Neural cell (in vitro differentiated cells): ENCODE measurements around the gene FCGBP. TPM values are rescaled to one million over a fixed set of nuclear protein-coding genes. Genes with fewer than 3 reads are reported as not detected.

Source experiments
- H2AFZ ChIP-seq: fragments of 200-600, 300-800 bp; sonication (generic), shearing (Covaris generic); 2 replicates; pipeline ENCODE4 v1.6.0; 2014; ENCODE audit warnings: low read depth, mild to moderate bottlenecking, antibody characterized with exemption, low read length, moderate library complexity
- H3F3A ChIP-seq: fragments of 200-600 bp; shearing (Covaris generic); 2 replicates; pipeline ENCODE4 v1.6.1; 2016; ENCODE audit warnings: mild to moderate bottlenecking, moderate library complexity, mixed read lengths, antibody characterized with exemption, low read length; ENCODE audit not compliant: insufficient read depth, poor library complexity, severe bottlenecking
- H3K27ac ChIP-seq: fragments of 200-600, 300-800 bp; sonication (generic), shearing (Covaris generic); 2 replicates; pipeline ENCODE4 v1.5.1; 2014; ENCODE audit warnings: mild to moderate bottlenecking, low read length, moderate library complexity
- H3K27me3 ChIP-seq: fragments of 300-800, 200-600 bp; sonication (generic), shearing (Covaris generic); 2 replicates; pipeline ENCODE4 v1.6.0; 2014; ENCODE audit warnings: mild to moderate bottlenecking, low read depth, low read length, moderate library complexity; ENCODE audit not compliant: insufficient read depth
- H3K36me3 ChIP-seq: fragments of 300-800, 200-600 bp; sonication (generic), shearing (Covaris generic); 2 replicates; pipeline ENCODE4 v1.5.1; 2014; ENCODE audit warnings: mild to moderate bottlenecking, antibody characterized with exemption, low read length, moderate library complexity; ENCODE audit not compliant: insufficient read depth
- H3K4me2 ChIP-seq: fragments of 300-800, 200-600 bp; sonication (generic), shearing (Covaris generic); 2 replicates; pipeline ENCODE4 v1.6.0; 2014; ENCODE audit warnings: mild to moderate bottlenecking, low read length
- H3K4me3 ChIP-seq: fragments of 300-800, 200-600 bp; sonication (generic), shearing (Covaris generic); 2 replicates; pipeline ENCODE4 v1.5.1; 2014; ENCODE audit warnings: mild to moderate bottlenecking, low read length, moderate library complexity
- H3K79me2 ChIP-seq: fragments of 200-600 bp; shearing (Covaris generic); replicated peaks from 2 replicates; pipeline ENCODE4 v1.6.0; 2014; ENCODE audit warnings: mild to moderate bottlenecking, low read length, moderate library complexity; ENCODE audit not compliant: insufficient read depth
- H3K9ac ChIP-seq: fragments of 300-800, 200-600 bp; sonication (generic), shearing (Covaris generic); 2 replicates; pipeline ENCODE4 v1.6.1; 2016; ENCODE audit warnings: mild to moderate bottlenecking, low read length, mixed read lengths
- H3K9me2 ChIP-seq: fragments of 200-600 bp; shearing (Covaris generic); 2 replicates; pipeline ENCODE4 v1.6.1; 2016; ENCODE audit warnings: mild to moderate bottlenecking, low read length, mixed read lengths; ENCODE audit not compliant: insufficient read depth
- H3K9me3 ChIP-seq: fragments of 200-600, 300-800 bp; sonication (generic), shearing (Covaris generic); 2 replicates; pipeline ENCODE4 v1.6.1; 2016; ENCODE audit warnings: mild to moderate bottlenecking, mixed run types, low read length, moderate library complexity, mixed read lengths
- H4K20me1 ChIP-seq: fragments of 200-600 bp; shearing (Covaris generic); 2 replicates; pipeline ENCODE4 v1.6.1; 2016; ENCODE audit warnings: mild to moderate bottlenecking, mixed run types; ENCODE audit not compliant: insufficient read depth
- EP300 ChIP-seq: fragments of 450-650 bp; conservative IDR thresholded peaks from 2 replicates; pipeline ENCODE4 v1.6.1; 2014; ENCODE audit warnings: antibody characterized with exemption, mild to moderate bottlenecking, moderate library complexity; ENCODE audit not compliant: poor library complexity, severe bottlenecking
- EZH2 ChIP-seq: fragments of 200-600, 300-800 bp; shearing (Covaris generic), sonication (generic); IDR thresholded peaks from 2 replicates; pipeline ENCODE4 v1.6.1; 2014; ENCODE audit warnings: antibody characterized with exemption, low read length, borderline replicate concordance, mild to moderate bottlenecking; ENCODE audit not compliant: insufficient read depth, poor library complexity, severe bottlenecking
- MXI1 ChIP-seq: fragments of 450-650 bp; conservative IDR thresholded peaks from 2 replicates; pipeline ENCODE4 v1.6.1; 2014; ENCODE audit warnings: antibody characterized with exemption, mild to moderate bottlenecking; ENCODE audit not compliant: poor library complexity, severe bottlenecking
- POLR2AphosphoS5 ChIP-seq: IDR thresholded peaks from 2 replicates; pipeline ENCODE4 v1.6.1; 2012
- RAD21 ChIP-seq: fragments of 450-650 bp; conservative IDR thresholded peaks from 2 replicates; pipeline ENCODE4 v1.6.1; 2014; ENCODE audit warnings: antibody characterized with exemption, mild to moderate bottlenecking, moderate library complexity
- SMC3 ChIP-seq: fragments of 450-650 bp; conservative IDR thresholded peaks from 2 replicates; pipeline ENCODE4 v1.6.1; 2014; ENCODE audit warnings: antibody characterized with exemption, mild to moderate bottlenecking, moderate library complexity; ENCODE audit not compliant: poor library complexity
- TAF1 ChIP-seq: IDR thresholded peaks from 2 replicates; pipeline ENCODE4 v1.6.1; 2012; ENCODE audit warnings: low read depth
- polyA plus RNA-seq: library from polyadenylated mRNA; depleted of rRNA; stranded (reverse); fragments of >200 nt; gene quantifications from 2 replicates; pipeline ENCODE4 v1.2.3, GENCODE V29; 2014
- TF ChIP-seq, protein P1 (sequence below): fragments of 450-650 bp; IDR thresholded peaks from 2 replicates; pipeline ENCODE4 v1.5.1; 2014; ENCODE audit warnings: antibody characterized with exemption, mild to moderate bottlenecking, moderate library complexity; ENCODE audit not compliant: poor library complexity, severe bottlenecking
- TF ChIP-seq, protein P2 (sequence below): IDR thresholded peaks from 2 replicates; pipeline ENCODE4 v1.6.1; 2012; ENCODE audit warnings: borderline replicate concordance

Gene FCGBP
- polyA plus RNA-seq, 1 donor from 2014 or later = 0.26 TPM

DNA sequence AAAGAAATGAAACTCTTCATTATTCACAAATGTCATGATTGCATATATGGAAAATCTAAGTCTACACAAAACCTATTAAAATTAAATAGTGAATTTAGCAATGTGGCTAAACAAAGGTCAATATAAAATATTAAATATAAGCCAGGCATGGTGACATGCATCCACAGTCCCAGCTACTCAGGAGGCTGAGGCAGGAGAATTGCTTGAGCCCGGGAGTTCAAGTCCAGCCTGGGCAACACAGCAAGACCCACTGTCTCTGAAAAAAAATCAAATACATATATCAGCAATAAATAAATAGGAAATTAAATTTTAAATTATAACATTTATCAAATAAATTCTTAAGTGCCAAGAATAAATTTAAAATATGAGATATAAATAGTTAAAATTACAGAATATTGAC lies 48.4 kb upstream of the FCGBP start:
- no peaks in the 10 kb centered on the region for H3F3A ChIP-seq
- H3K4me2 ChIP-seq = no peak overlapping the region
- H3K36me3 ChIP-seq = no peaks in the 10 kb centered on the region
- H3K27ac ChIP-seq = no peak overlapping the region
- no peaks in the 10 kb centered on the region for H3K27me3 ChIP-seq
- no peak overlapping the region for H3K4me3 ChIP-seq
- peaks cover 6% of the 10 kb centered on the region for H3K9me3 ChIP-seq
- H4K20me1 ChIP-seq = no peaks in the 10 kb centered on the region
- TF ChIP-seq EP300 (no peak), POLR2AphosphoS5 (no peak), MXI1 (no peak), TAF1 (no peak), SMC3 (no peak), RAD21 (no peak)
- TF ChIP-seq, protein P1, sequence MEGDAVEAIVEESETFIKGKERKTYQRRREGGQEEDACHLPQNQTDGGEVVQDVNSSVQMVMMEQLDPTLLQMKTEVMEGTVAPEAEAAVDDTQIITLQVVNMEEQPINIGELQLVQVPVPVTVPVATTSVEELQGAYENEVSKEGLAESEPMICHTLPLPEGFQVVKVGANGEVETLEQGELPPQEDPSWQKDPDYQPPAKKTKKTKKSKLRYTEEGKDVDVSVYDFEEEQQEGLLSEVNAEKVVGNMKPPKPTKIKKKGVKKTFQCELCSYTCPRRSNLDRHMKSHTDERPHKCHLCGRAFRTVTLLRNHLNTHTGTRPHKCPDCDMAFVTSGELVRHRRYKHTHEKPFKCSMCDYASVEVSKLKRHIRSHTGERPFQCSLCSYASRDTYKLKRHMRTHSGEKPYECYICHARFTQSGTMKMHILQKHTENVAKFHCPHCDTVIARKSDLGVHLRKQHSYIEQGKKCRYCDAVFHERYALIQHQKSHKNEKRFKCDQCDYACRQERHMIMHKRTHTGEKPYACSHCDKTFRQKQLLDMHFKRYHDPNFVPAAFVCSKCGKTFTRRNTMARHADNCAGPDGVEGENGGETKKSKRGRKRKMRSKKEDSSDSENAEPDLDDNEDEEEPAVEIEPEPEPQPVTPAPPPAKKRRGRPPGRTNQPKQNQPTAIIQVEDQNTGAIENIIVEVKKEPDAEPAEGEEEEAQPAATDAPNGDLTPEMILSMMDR = no peak
- no peak overlapping the region for H3K9ac ChIP-seq
- H2AFZ ChIP-seq = no peak overlapping the region
- no peaks in the 10 kb centered on the region for H3K9me2 ChIP-seq
- H3K79me2 ChIP-seq = peaks cover 8% of the 10 kb centered on the region

DNA sequence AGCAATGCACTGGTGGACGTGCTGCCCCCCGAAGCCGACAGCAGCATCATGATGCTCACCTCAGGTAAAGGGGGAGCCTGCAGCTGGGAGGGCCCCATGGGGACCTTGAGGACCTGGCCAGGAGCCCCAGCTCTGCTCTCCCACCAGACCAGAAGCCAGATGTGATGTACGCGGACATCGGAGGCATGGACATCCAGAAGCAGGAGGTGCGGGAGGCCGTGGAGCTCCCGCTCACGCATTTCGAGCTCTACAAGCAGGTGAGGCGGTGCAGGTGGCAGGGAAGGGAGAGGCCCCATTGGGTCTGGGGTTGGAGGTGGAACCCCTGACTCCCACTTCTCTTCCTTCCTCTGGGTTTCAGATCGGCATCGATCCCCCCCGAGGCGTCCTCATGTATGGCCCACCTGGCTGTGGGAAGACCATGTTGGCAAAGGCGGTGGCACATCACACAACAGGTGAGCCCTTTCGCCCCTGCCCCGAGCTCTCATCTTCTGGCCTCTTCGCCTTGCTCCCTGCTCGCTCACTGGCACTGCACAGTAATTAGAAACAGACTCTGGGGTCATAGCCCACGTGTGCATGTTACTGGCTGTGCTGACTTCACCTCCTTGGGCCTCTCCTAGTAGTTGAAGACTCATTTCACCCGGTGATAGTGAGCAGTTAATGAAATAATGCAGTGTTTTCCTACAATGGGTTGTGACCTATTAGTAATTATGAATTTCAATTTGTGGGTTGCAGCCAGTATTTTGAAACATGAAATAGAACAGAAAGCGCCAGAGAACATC lies 40.1 kb upstream of the FCGBP start:
- no peak overlapping the region for H3K9ac ChIP-seq
- H3K27me3 ChIP-seq = no peaks in the 10 kb centered on the region
- H3K27ac ChIP-seq = no peak overlapping the region
- no peak for TF ChIP-seq EP300
- TF ChIP-seq RAD21 = no peak
- TF ChIP-seq SMC3 = no peak
- TF ChIP-seq, protein P1 = no peak
- no peak for TF ChIP-seq TAF1
- no peak for TF ChIP-seq MXI1
- TF ChIP-seq, protein P2, sequence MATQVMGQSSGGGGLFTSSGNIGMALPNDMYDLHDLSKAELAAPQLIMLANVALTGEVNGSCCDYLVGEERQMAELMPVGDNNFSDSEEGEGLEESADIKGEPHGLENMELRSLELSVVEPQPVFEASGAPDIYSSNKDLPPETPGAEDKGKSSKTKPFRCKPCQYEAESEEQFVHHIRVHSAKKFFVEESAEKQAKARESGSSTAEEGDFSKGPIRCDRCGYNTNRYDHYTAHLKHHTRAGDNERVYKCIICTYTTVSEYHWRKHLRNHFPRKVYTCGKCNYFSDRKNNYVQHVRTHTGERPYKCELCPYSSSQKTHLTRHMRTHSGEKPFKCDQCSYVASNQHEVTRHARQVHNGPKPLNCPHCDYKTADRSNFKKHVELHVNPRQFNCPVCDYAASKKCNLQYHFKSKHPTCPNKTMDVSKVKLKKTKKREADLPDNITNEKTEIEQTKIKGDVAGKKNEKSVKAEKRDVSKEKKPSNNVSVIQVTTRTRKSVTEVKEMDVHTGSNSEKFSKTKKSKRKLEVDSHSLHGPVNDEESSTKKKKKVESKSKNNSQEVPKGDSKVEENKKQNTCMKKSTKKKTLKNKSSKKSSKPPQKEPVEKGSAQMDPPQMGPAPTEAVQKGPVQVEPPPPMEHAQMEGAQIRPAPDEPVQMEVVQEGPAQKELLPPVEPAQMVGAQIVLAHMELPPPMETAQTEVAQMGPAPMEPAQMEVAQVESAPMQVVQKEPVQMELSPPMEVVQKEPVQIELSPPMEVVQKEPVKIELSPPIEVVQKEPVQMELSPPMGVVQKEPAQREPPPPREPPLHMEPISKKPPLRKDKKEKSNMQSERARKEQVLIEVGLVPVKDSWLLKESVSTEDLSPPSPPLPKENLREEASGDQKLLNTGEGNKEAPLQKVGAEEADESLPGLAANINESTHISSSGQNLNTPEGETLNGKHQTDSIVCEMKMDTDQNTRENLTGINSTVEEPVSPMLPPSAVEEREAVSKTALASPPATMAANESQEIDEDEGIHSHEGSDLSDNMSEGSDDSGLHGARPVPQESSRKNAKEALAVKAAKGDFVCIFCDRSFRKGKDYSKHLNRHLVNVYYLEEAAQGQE = no peak
- TF ChIP-seq POLR2AphosphoS5 = no peak
- TF ChIP-seq EZH2 = no peak
- H3K4me2 ChIP-seq = no peak overlapping the region
- no peaks in the 10 kb centered on the region for H3F3A ChIP-seq
- H3K79me2 ChIP-seq = peaks cover 15% of the 10 kb centered on the region
- H3K9me3 ChIP-seq = no peaks in the 10 kb centered on the region
- no peak overlapping the region for H3K4me3 ChIP-seq
- no peak overlapping the region for H2AFZ ChIP-seq
- no peaks in the 10 kb centered on the region for H4K20me1 ChIP-seq
- no peaks in the 10 kb centered on the region for H3K9me2 ChIP-seq
- H3K36me3 ChIP-seq = no peaks in the 10 kb centered on the region
